ENCODE data around the gene DDX39A.
A peak's percentile ranks its signal among the peaks of the same experiment; 100 is the strongest.
"Not testable (repeated sequence)": the region's sequence is repeated elsewhere in the genome, so short reads cannot be mapped to it uniquely, and the experiment has no call there.

The DDX39A gene

GRCh38 chr19:14375055-14375581, 44.0 kb downstream of the DDX39A start:
- Histone ChIP-seq H3K14ac (ENCODE audit: low read length in 2 of 2) (peak overlapping the region in 1 of 2 experiments; percentile 20), H2BK120ac (ENCODE audit: low read depth, low read length) (no peak overlapping the region), H3K4me1 (ENCODE audit: control insufficient read depth, insufficient read depth, low read depth, low read length) (peaks cover 6% of the 10 kb centered on the region), H3K27ac (ENCODE audit: low read length, poor library complexity, severe bottlenecking) (no peak overlapping the region), H2AFZ (ENCODE audit: low read depth, low read length) (no peak overlapping the region), H3K36me3 (ENCODE audit: control insufficient read depth in 1 of 2, insufficient read depth in 2 of 2, low read depth in 1 of 2, low read length in 2 of 2) (no peaks in the 10 kb centered on the region), H2BK5ac (ENCODE audit: low read depth, low read length, poor library complexity, severe bottlenecking) (no peak overlapping the region), H3K4ac (ENCODE audit: low read depth in 1 of 2, low read length in 2 of 2) (no peak overlapping the region), H3K9me3 (ENCODE audit: control insufficient read depth, low read length) (no peaks in the 10 kb centered on the region), H2AK5ac (ENCODE audit: low read length, severe bottlenecking) (no peak overlapping the region), H2BK12ac (ENCODE audit: low read length in 2 of 2) (peak overlapping the region in 1 of 2 experiments; percentile 87), H3K9ac (ENCODE audit: low read length) (peak overlapping the region; percentile 66), H3K18ac (ENCODE audit: low read depth in 1 of 2, low read length in 2 of 2) (peak overlapping the region; percentile 7 to 68), H3K4me2 (ENCODE audit: low read length, poor library complexity, severe bottlenecking) (no peak overlapping the region), H4K91ac (ENCODE audit: low read length) (no peak overlapping the region), H4K8ac (ENCODE audit: low read length) (peak overlapping the region; percentile 14), H3K79me1 (replicated peaks; ENCODE audit: low read length, poor library complexity, severe bottlenecking) (no peaks in the 10 kb centered on the region), H3K4me3 (ENCODE audit: insufficient read depth in 1 of 2, low read depth in 1 of 2, low read length in 2 of 2) (no peak overlapping the region), H3K23ac (ENCODE audit: low read length in 2 of 2) (no peak overlapping the region), H2BK15ac (ENCODE audit: low read depth, poor library complexity, severe bottlenecking) (no peak overlapping the region), H3K27me3 (ENCODE audit: control insufficient read depth in 1 of 2, insufficient read depth in 1 of 2, low read length in 2 of 2) (no peaks in the 10 kb centered on the region)
- DNase-seq: no peak
- 76% methylated on average over 6 of the region's 12 CpGs for WGBS

GRCh38 chr19:14374313-14374712, 44.8 kb downstream of the DDX39A start:
- H2AK5ac ChIP-seq (ENCODE audit: low read length, severe bottlenecking); H3K9me3 ChIP-seq (ENCODE audit: control insufficient read depth, low read length); H4K91ac ChIP-seq (ENCODE audit: low read length); H3K4me2 ChIP-seq (ENCODE audit: low read length, poor library complexity, severe bottlenecking); H3K27me3 ChIP-seq (ENCODE audit: control insufficient read depth in 1 of 2, insufficient read depth in 1 of 2, low read length in 2 of 2); H3K4ac ChIP-seq (ENCODE audit: low read depth in 1 of 2, low read length in 2 of 2); H2BK12ac ChIP-seq (ENCODE audit: low read length in 2 of 2); H2AFZ ChIP-seq (ENCODE audit: low read depth, low read length); H3K18ac ChIP-seq (ENCODE audit: low read depth in 1 of 2, low read length in 2 of 2); H2BK120ac ChIP-seq (ENCODE audit: low read depth, low read length); H2BK5ac ChIP-seq (ENCODE audit: low read depth, low read length, poor library complexity, severe bottlenecking); H3K9ac ChIP-seq (ENCODE audit: low read length); H3K23ac ChIP-seq (ENCODE audit: low read length in 2 of 2); H3K4me3 ChIP-seq (ENCODE audit: insufficient read depth in 1 of 2, low read depth in 1 of 2, low read length in 2 of 2); H3K14ac ChIP-seq (ENCODE audit: low read length in 2 of 2); H3K4me1 ChIP-seq (ENCODE audit: control insufficient read depth, insufficient read depth, low read depth, low read length); H3K79me1 ChIP-seq (replicated peaks; ENCODE audit: low read length, poor library complexity, severe bottlenecking); H3K27ac ChIP-seq (ENCODE audit: low read length, poor library complexity, severe bottlenecking); DNase-seq; H4K8ac ChIP-seq (ENCODE audit: low read length); H3K36me3 ChIP-seq (ENCODE audit: control insufficient read depth in 1 of 2, insufficient read depth in 2 of 2, low read depth in 1 of 2, low read length in 2 of 2); H2BK15ac ChIP-seq (ENCODE audit: low read depth, poor library complexity, severe bottlenecking): not testable (repeated sequence)
- WGBS: 90% methylated on average over 8 of the region's 9 CpGs

GRCh38 chr19:14372384-14373077, 46.6 kb downstream of the DDX39A start:
- H2BK15ac ChIP-seq (ENCODE audit: low read depth, poor library complexity, severe bottlenecking); H2AK5ac ChIP-seq (ENCODE audit: low read length, severe bottlenecking); H3K9me3 ChIP-seq (ENCODE audit: control insufficient read depth, low read length); H3K27ac ChIP-seq (ENCODE audit: low read length, poor library complexity, severe bottlenecking); H3K4me3 ChIP-seq (ENCODE audit: insufficient read depth in 1 of 2, low read depth in 1 of 2, low read length in 2 of 2); H2AFZ ChIP-seq (ENCODE audit: low read depth, low read length); H3K23ac ChIP-seq (ENCODE audit: low read length in 2 of 2); H3K4ac ChIP-seq (ENCODE audit: low read depth in 1 of 2, low read length in 2 of 2); H3K36me3 ChIP-seq (ENCODE audit: control insufficient read depth in 1 of 2, insufficient read depth in 2 of 2, low read depth in 1 of 2, low read length in 2 of 2); H4K91ac ChIP-seq (ENCODE audit: low read length); H2BK5ac ChIP-seq (ENCODE audit: low read depth, low read length, poor library complexity, severe bottlenecking); H2BK120ac ChIP-seq (ENCODE audit: low read depth, low read length); H3K9ac ChIP-seq (ENCODE audit: low read length); H3K14ac ChIP-seq (ENCODE audit: low read length in 2 of 2); DNase-seq; H3K79me1 ChIP-seq (replicated peaks; ENCODE audit: low read length, poor library complexity, severe bottlenecking); H2BK12ac ChIP-seq (ENCODE audit: low read length in 2 of 2); H4K8ac ChIP-seq (ENCODE audit: low read length); H3K4me2 ChIP-seq (ENCODE audit: low read length, poor library complexity, severe bottlenecking); H3K18ac ChIP-seq (ENCODE audit: low read depth in 1 of 2, low read length in 2 of 2); H3K4me1 ChIP-seq (ENCODE audit: control insufficient read depth, insufficient read depth, low read depth, low read length); H3K27me3 ChIP-seq (ENCODE audit: control insufficient read depth in 1 of 2, insufficient read depth in 1 of 2, low read length in 2 of 2): not testable (repeated sequence)
- 69% methylated on average over 6 of the region's 8 CpGs for WGBS

GRCh38 chr19:14371301-14371821, 47.8 kb downstream of the DDX39A start:
- H3K18ac ChIP-seq (ENCODE audit: low read depth in 1 of 2, low read length in 2 of 2): no peak overlapping the region
- 88% methylated on average over 10 of the region's 10 CpGs for WGBS
- DNase-seq: no peak
- H2BK12ac ChIP-seq (ENCODE audit: low read length in 2 of 2): no peak overlapping the region
- no peak overlapping the region for H3K27ac ChIP-seq (ENCODE audit: low read length, poor library complexity, severe bottlenecking)
- H3K27me3 ChIP-seq (ENCODE audit: control insufficient read depth in 1 of 2, insufficient read depth in 1 of 2, low read length in 2 of 2): no peaks in the 10 kb centered on the region
- no peak overlapping the region for H3K4me2 ChIP-seq (ENCODE audit: low read length, poor library complexity, severe bottlenecking)
- H2BK120ac ChIP-seq (ENCODE audit: low read depth, low read length): no peak overlapping the region
- no peaks in the 10 kb centered on the region for H3K9me3 ChIP-seq (ENCODE audit: control insufficient read depth, low read length)
- no peak overlapping the region for H3K14ac ChIP-seq (ENCODE audit: low read length in 2 of 2)
- no peak overlapping the region for H3K23ac ChIP-seq (ENCODE audit: low read length in 2 of 2)
- peaks cover 8% of the 10 kb centered on the region for H3K4me1 ChIP-seq (ENCODE audit: control insufficient read depth, insufficient read depth, low read depth, low read length)
- no peak overlapping the region for H2BK5ac ChIP-seq (ENCODE audit: low read depth, low read length, poor library complexity, severe bottlenecking)
- H2AK5ac ChIP-seq (ENCODE audit: low read length, severe bottlenecking): no peak overlapping the region
- no peak overlapping the region for H4K91ac ChIP-seq (ENCODE audit: low read length)
- H3K79me1 ChIP-seq (replicated peaks; ENCODE audit: low read length, poor library complexity, severe bottlenecking): no peaks in the 10 kb centered on the region
- H2BK15ac ChIP-seq (ENCODE audit: low read depth, poor library complexity, severe bottlenecking): no peak overlapping the region
- no peak overlapping the region for H3K4ac ChIP-seq (ENCODE audit: low read depth in 1 of 2, low read length in 2 of 2)
- no peak overlapping the region for H3K9ac ChIP-seq (ENCODE audit: low read length)
- no peak overlapping the region for H2AFZ ChIP-seq (ENCODE audit: low read depth, low read length)
- H3K4me3 ChIP-seq (ENCODE audit: insufficient read depth in 1 of 2, low read depth in 1 of 2, low read length in 2 of 2): no peak overlapping the region
- H4K8ac ChIP-seq (ENCODE audit: low read length): no peak overlapping the region
- H3K36me3 ChIP-seq (ENCODE audit: control insufficient read depth in 1 of 2, insufficient read depth in 2 of 2, low read depth in 1 of 2, low read length in 2 of 2): no peaks in the 10 kb centered on the region
